ENCODE measurements around the gene MYOF. TPM values are rescaled to one million over a fixed set of nuclear protein-coding genes. Genes with fewer than 3 reads are reported as not detected.

Gene MYOF
- total and polyA plus RNA-seq, 10 of the 15 experiments (the other 5 are each of a cell fraction or from before 2014, with no cell fraction given): 0.02 to 0.59 (median 0.17) TPM

- no peak for TF ChIP-seq USF2 (IDR thresholded peaks at IDR 0.05; ENCODE audit: borderline replicate concordance, low read depth, low read length)
- TF ChIP-seq BACH1 (IDR thresholded peaks at IDR 0.05; ENCODE audit: borderline replicate concordance): no peak
Observed at GRCh38 chr10:93475871-93476270, 6.3 kb downstream of the MYOF start (continued).

- ATAC-seq (no peak), FAIRE-seq (no peak), DNase-seq (ENCODE audit: low read depth, low spot score) (no peak)
- ChIA-PET POLR2A (no interaction called here), RAD21 (ENCODE audit: unreplicated experiment) (interaction anchor here (1.6 to 2.0 kb wide), 2 partner anchors 99 to 122 kb away, joined by 6 to 7 read pairs; no protein-coding TSS in a partner anchor), SMC1A (ENCODE audit: uncharacterized antibody, unreplicated experiment) (interaction anchor here (1.2 to 2.2 kb wide), 2 partner anchors 64 to 99 kb away, joined by 3 to 9 read pairs; no protein-coding TSS in a partner anchor), CTCF (interaction anchor here (0.6 to 3.2 kb wide), 4 partner anchors 13 to 99 kb away, joined by 3 to 16 read pairs (median 5); no protein-coding TSS in a partner anchor)
- H3K36me3 ChIP-seq (ENCODE audit: control insufficient read depth in 2 of 2, insufficient read depth in 2 of 2, low read length in 1 of 2): no peaks in the 10 kb centered on the region
- WGBS (ENCODE audit: insufficient coverage, insufficient replicate concordance, low lambda C conversion rate, missing lambda C conversion rate): 39% methylated on average over 2 of the region's 2 CpGs
- H2AFZ ChIP-seq (ENCODE audit: control insufficient read depth, low read depth, low read length): no peak overlapping the region
- in situ Hi-C loops (cut with MboI): no loop called here
- no peaks in the 10 kb centered on the region for H3K79me2 ChIP-seq (ENCODE audit: control insufficient read depth, insufficient read depth, low read length)
- no peaks in the 10 kb centered on the region for H3K4me1 ChIP-seq (ENCODE audit: control insufficient read depth, insufficient read depth, low read length)
- H3K4me2 ChIP-seq (ENCODE audit: control insufficient read depth, insufficient read depth): no peak overlapping the region
- H3K4me3 ChIP-seq: no peak overlapping the region
- no peaks in the 10 kb centered on the region for H4K20me1 ChIP-seq (ENCODE audit: control insufficient read depth, insufficient read depth)
- intact Hi-C loops (cut with micrococcal nuclease; ENCODE audit: unreplicated experiment): no loop called here
- BruUV-seq (replicated peaks): no TSS peak
- H3K27me3 ChIP-seq (replicated peaks in 1 of 2; ENCODE audit: control insufficient read depth in 2 of 2, insufficient read depth in 2 of 2, low read length in 1 of 2): no peaks in the 10 kb centered on the region
- H3K9me3 ChIP-seq (replicated peaks; ENCODE audit: control insufficient read depth, insufficient read depth, low read length): no peaks in the 10 kb centered on the region
- H3K9ac ChIP-seq (ENCODE audit: control insufficient read depth, insufficient read depth, low read length): no peak overlapping the region
- H3K27ac ChIP-seq (ENCODE audit: control insufficient read depth, insufficient read depth): no peak overlapping the region
- no peak for TF ChIP-seq BRCA1 (IDR thresholded peaks at IDR 0.05; ENCODE audit: low read depth, low read length)
- TF ChIP-seq GATAD2B (conservative IDR thresholded peaks at IDR 0.05; ENCODE audit: low read depth): no peak
- TF ChIP-seq EZH2 (IDR thresholded peaks at IDR 0.05; ENCODE audit: borderline replicate concordance, control insufficient read depth, low read depth, low read length): no peak
- TF ChIP-seq NFIC (IDR thresholded peaks at IDR 0.05; ENCODE audit: low read depth, low read length): no peak
- no peak for TF ChIP-seq CHD2 (IDR thresholded peaks at IDR 0.05; ENCODE audit: borderline replicate concordance, low read depth, low read length)
- TF ChIP-seq HDAC6 (IDR thresholded peaks at IDR 0.05; ENCODE audit: unreplicated experiment): no peak
- no peak for TF ChIP-seq IRF5 (IDR thresholded peaks at IDR 0.05; ENCODE audit: borderline replicate concordance)
- TF ChIP-seq JUNB (IDR thresholded peaks at IDR 0.05): no peak
- no peak for TF ChIP-seq ESRRA (IDR thresholded peaks at IDR 0.05; ENCODE audit: low read length)
- TF ChIP-seq ZNF687 (IDR thresholded peaks at IDR 0.05): no peak
- no peak for TF ChIP-seq EGR1 (IDR thresholded peaks at IDR 0.05; ENCODE audit: borderline replicate concordance in 1 of 2, low read depth in 2 of 2, low read length in 2 of 2)
- no peak for TF ChIP-seq IRF3 (IDR thresholded peaks at IDR 0.05)
- no peak for TF ChIP-seq MXI1 (IDR thresholded peaks at IDR 0.05; ENCODE audit: low read depth, low read length)
- TF ChIP-seq ZNF622 (IDR thresholded peaks at IDR 0.05): no peak
Observed at GRCh38 chr10:93475227-93475626, 6.9 kb downstream of the MYOF start.

All from GM12878 (cell line).